Uterus (tissue), 4 donors: ENCODE results near the gene STARD10. TPM values are rescaled to one million over a fixed set of nuclear protein-coding genes. Genes with fewer than 3 reads are reported as not detected.

Experiments used
- DNase-seq, 2 donors: peaks; one replicate each; pipeline ENCODE4 v3.0.0-alpha.2; 2019 to 2020
- H3K27ac ChIP-seq, 2 donors: fragments of 200-600 bp; sonication (generic); 1 replicate in 1 of 2; 2 replicates in 1 of 2; pipeline ENCODE4 v1.5.1; 2016 to 2018
- H3K27me3 ChIP-seq, 2 donors: fragments of 200-600 bp; sonication (generic); one replicate each; pipeline ENCODE4 v1.5.1; 2018 to 2019; ENCODE audit warnings: control low read depth in 1 of 2
- H3K36me3 ChIP-seq, 2 donors: fragments of 200-600 bp; sonication (generic); one replicate each; pipeline ENCODE4 v1.5.1; 2019; ENCODE audit warnings: control low read depth in 1 of 2
- H3K4me1 ChIP-seq, 2 donors: fragments of 200-600 bp; sonication (generic); one replicate each; pipeline ENCODE4 v1.5.1; 2018 to 2019; ENCODE audit warnings: control low read depth in 1 of 2
- H3K4me3 ChIP-seq, 2 donors: fragments of 200-600 bp; sonication (generic); 1 replicate in 1 of 2; 2 replicates in 1 of 2; pipeline ENCODE4 v1.5.1; 2018 to 2019; ENCODE audit warnings: mild to moderate bottlenecking in 1 of 2
- H3K9me3 ChIP-seq, 2 donors: fragments of 200-600 bp; sonication (generic); one replicate each; pipeline ENCODE4 v1.5.1; 2019; ENCODE audit warnings: control low read depth in 1 of 2
- POLR2A ChIP-seq, 2 donors: fragments of 450-650 bp; IDR thresholded peaks; one replicate each; pipeline ENCODE4 v1.6.1; 2016; ENCODE audit warnings: antibody characterized with exemption in 2 of 2, mild to moderate bottlenecking in 1 of 2, moderate library complexity in 1 of 2
- intact Hi-C: fragments of 100-400 bp; cut with DNase I; formaldehyde crosslinking; loops from one replicate; pipeline ENCODE4 v1.15.1; 2023; ENCODE audit warnings: low total_unique reads
- total RNA-seq, 4 donors: library from RNA; depleted of rRNA in 3 of 4; stranded (reverse); fragments of >200 nt in 3 of 4; gene quantifications; one replicate each; pipeline versions ENCODE4 v1.1.0 to v1.2.4, GENCODE V29; 2014 to 2023
- TF ChIP-seq, protein P1 (sequence below), 4 experiments: fragments of 200-600 bp in 2 of 4; fragments of 450-650 bp in 2 of 4; sonication (generic) in 2 of 4; IDR thresholded peaks; one replicate each; pipeline ENCODE4 v1.5.1; 2016 to 2019; ENCODE audit warnings: antibody characterized with exemption in 4 of 4, mild to moderate bottlenecking in 2 of 4, moderate library complexity in 1 of 4
- donor health status: DM: yes; HTN: yes; CAD: no.

STARD10 gene
- total RNA-seq, 4 donors from 2014 or later, result 19.1 to 85.3 (median 53.0) TPM

DNA sequence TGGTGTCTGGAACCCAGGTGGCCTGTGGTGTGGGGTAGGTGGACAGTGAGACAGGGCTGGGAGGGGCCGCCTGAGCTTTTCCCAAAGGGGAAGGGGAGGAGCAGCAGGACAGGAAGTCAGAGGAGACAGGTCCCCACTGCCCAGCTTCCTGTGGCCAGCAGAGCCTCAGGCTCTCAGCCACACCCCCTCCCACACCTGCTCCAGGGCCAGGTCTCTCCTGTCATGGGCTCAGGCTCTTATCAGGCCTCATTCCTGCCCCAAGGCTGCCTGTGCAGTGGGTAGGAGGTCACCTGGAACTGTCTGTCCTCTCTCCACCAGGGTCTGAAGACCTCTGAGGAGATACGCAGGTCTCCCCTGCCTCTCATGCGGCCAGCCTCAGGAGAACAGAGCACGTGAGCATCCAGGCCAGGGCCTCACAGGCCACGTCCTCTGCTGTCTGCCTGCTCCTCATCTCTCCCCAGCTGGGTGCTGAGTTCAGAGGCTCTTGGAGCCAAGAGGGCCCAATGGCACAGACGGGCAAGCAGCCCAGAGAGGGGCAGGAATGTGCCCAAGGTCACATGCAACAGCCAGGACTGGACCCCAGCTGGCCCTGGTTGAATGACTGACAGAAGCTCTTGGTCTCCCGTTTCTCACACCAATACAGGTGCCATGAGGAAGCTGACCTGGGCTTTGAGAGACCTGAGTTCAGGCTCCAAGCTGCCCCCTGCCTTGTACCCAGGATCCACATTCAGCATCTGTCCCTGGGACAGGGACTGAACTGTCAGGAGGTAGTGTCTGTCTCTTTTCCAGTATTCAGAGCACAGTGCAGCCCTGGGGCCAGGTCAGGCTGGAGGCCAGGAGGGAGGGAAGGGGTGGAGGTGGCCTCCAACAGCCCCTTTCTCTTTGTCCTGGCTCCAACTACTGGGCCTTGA, 16.7 kb downstream of the STARD10 start:
- Histone ChIP-seq H3K9me3 (no peaks in the 10 kb centered on the region), H3K27ac (no peak overlapping the region), H3K27me3 (no peaks in the 10 kb centered on the region), H3K4me3 (no peak overlapping the region), H3K36me3 (no peaks in the 10 kb centered on the region), H3K4me1 (no peaks in the 10 kb centered on the region)
- DNase-seq, result no peak
- TF ChIP-seq POLR2A (IDR thresholded peaks at IDR 0.05), result no peak
- TF ChIP-seq, protein P1, sequence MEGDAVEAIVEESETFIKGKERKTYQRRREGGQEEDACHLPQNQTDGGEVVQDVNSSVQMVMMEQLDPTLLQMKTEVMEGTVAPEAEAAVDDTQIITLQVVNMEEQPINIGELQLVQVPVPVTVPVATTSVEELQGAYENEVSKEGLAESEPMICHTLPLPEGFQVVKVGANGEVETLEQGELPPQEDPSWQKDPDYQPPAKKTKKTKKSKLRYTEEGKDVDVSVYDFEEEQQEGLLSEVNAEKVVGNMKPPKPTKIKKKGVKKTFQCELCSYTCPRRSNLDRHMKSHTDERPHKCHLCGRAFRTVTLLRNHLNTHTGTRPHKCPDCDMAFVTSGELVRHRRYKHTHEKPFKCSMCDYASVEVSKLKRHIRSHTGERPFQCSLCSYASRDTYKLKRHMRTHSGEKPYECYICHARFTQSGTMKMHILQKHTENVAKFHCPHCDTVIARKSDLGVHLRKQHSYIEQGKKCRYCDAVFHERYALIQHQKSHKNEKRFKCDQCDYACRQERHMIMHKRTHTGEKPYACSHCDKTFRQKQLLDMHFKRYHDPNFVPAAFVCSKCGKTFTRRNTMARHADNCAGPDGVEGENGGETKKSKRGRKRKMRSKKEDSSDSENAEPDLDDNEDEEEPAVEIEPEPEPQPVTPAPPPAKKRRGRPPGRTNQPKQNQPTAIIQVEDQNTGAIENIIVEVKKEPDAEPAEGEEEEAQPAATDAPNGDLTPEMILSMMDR (IDR thresholded peaks at IDR 0.05), result no peak
- intact Hi-C loops, result no loop called here

DNA sequence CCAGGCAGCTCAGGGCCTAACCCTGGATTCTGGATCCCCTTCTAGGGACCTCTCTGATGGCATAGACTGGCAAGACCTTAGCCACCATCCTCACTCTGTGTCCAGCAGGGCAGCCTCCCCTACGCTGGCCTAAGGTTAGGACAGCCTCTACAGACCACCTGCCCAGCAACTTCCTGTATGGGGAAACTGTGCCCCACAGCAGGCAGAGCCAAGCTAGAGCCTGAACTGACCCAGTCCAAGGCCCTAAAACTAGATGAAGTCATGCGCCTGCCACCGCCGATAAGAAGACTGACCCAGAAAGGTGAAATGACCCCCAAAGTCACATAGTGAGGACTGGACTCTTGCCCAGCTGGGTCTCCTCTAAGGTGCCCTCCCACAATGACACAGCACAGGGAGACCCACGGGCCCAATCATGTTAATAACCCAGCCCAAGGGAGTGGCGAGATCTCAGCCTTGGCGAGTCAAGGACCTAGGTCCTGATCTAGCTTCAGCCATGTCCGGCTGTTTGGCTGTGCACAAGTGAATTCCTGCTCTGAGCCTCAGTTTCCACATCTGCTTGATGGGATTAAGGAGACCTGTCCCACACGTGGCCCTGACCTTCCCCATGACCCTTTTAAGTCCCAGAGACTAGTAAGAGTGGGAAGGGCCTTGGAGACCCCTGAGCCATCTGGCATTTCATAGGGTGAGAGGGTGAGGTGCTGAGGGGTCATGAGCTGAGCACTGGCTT, 17.6 kb downstream of the STARD10 start:
- no peaks in the 10 kb centered on the region for H3K27me3 ChIP-seq
- H3K27ac ChIP-seq, result no peak overlapping the region
- H3K4me1 ChIP-seq, result no peaks in the 10 kb centered on the region
- TF ChIP-seq POLR2A (IDR thresholded peaks at IDR 0.05), result no peak
- TF ChIP-seq, protein P1 (IDR thresholded peaks at IDR 0.05), result no peak
- no peak overlapping the region for H3K4me3 ChIP-seq
- no peak for DNase-seq
- no peaks in the 10 kb centered on the region for H3K36me3 ChIP-seq
- H3K9me3 ChIP-seq, result no peaks in the 10 kb centered on the region
- intact Hi-C loops, result no loop called here

DNA sequence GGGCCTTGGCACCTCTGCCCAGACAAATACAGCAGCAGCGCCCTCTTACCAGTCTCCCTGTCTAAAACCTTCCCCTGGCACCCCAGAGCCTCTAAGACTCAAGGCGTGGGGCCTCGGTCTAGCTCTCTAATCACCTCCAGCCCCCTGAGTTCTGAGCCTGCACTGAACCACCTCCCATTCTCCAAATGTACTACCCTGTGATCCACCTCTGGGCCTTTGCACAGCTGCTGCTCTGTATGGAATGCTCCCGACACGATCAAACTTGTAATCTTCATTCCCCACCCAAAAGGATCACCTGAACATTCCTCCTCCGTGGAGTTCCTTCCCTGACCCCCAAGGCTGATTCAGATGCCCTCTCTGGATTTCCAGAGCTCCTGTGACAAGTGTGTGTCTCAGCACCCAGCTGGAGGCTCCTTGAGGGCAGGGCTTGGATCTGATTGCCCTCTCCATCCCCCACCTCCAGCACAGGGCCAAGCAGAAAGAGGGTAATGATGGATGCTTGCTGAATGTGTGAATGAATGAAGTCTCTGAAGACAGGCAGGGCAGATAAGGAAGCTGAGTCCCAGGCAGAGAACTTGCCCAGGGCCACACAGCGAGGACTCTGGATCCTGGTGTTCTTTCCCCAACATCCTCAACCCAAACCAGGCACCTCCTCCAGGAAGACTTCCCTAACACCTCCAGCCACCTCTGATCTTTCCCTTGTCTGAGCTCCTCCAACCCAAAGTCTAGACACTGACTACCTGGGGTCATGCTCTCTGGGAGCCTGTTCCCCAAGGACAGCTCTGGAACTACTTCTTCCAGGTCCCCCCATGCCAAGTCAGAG, 18.3 kb downstream of the STARD10 start:
- TF ChIP-seq POLR2A (IDR thresholded peaks at IDR 0.05), result no peak
- TF ChIP-seq, protein P1 (IDR thresholded peaks at IDR 0.05), result no peak
- H3K9me3 ChIP-seq, result no peaks in the 10 kb centered on the region
- no peak overlapping the region for H3K27ac ChIP-seq
- H3K4me3 ChIP-seq, result no peak overlapping the region
- no peak for DNase-seq
- H3K27me3 ChIP-seq, result no peaks in the 10 kb centered on the region
- no peaks in the 10 kb centered on the region for H3K4me1 ChIP-seq
- no peaks in the 10 kb centered on the region for H3K36me3 ChIP-seq
- intact Hi-C loops, result no loop called here

DNA sequence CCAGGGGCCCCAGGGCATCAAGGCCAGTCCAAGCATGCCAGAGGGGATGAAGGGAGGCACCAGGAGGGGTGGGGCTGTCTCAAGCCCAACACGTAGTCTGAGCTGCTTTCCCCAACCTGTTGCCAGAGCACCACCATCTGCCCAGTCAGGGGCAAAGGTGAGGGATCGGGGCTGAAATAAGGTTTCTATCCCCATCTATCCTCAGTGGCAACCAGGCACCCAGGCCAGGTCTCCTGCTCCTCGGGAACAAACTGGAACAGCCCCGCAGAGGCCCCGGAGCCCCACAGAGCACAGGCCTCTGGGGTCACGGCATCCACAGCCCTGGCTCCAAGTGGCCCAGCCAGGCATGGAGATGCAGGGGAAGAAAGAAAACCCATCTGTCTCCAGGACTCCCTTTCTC, 19.3 kb downstream of the STARD10 start:
- Histone ChIP-seq H3K4me1 (no peaks in the 10 kb centered on the region), H3K9me3 (no peaks in the 10 kb centered on the region), H3K27ac (no peak overlapping the region), H3K27me3 (no peaks in the 10 kb centered on the region), H3K4me3 (no peak overlapping the region), H3K36me3 (no peaks in the 10 kb centered on the region)
- DNase-seq, result no peak
- TF ChIP-seq, protein P1 (IDR thresholded peaks at IDR 0.05), result no peak
- no peak for TF ChIP-seq POLR2A (IDR thresholded peaks at IDR 0.05)
- intact Hi-C loops, result no loop called here
